GF-D8 (cell line): ENCODE data around the gene DIP2C.
"Not testable (repeated sequence)": the region's sequence is repeated elsewhere in the genome, so short reads cannot be mapped to it uniquely, and the experiment has no call there.

ENCODE experiments used
- DNase-seq: peaks from one replicate; lab custom pipeline; 2025; lab: John Stamatoyannopoulos, UW

DIP2C gene

DNA sequence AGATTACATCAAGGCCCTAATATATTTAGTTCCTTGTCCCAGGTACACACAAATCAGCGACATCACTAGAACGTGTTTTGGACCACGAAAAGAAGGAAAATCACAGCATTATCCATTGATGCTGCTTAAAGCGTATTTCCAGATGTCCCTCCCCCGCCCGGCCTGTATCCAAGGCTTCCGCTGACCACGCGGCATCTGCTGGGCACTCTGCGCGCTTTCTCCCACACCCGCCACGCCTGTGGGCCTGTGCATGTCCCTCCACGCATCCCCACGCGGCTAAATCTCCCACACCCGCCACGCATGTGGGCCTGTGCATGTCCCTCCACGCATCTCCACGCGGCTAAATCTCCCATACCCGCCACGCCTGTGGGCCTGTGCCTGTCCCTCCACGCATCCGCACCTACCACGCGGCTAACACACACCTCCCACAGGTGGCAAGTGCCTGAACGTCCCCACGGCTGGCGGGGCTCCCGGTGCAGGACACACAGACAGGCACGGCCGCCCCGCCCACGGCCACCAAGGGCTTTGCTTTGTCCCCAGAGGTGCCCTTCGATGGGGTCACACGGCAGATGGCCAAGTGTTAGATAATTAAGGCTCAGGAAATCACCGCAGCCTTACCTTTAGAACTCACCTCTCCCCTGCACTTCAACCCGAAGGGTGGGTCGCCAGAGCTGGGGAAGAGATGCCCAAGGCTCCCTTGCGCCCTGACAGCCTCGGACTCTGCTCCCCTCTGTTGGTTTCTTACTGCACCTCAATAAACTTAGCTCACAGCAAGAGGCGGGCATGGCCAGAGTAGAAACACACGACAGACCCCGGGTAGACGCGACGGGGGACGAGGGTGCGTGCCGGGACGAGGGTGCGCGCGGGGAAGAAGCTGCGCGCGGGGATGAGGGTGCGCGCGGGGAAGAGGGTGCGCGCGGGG is 49.5 kb downstream of the DIP2C start:
- no peak for DNase-seq

DNA sequence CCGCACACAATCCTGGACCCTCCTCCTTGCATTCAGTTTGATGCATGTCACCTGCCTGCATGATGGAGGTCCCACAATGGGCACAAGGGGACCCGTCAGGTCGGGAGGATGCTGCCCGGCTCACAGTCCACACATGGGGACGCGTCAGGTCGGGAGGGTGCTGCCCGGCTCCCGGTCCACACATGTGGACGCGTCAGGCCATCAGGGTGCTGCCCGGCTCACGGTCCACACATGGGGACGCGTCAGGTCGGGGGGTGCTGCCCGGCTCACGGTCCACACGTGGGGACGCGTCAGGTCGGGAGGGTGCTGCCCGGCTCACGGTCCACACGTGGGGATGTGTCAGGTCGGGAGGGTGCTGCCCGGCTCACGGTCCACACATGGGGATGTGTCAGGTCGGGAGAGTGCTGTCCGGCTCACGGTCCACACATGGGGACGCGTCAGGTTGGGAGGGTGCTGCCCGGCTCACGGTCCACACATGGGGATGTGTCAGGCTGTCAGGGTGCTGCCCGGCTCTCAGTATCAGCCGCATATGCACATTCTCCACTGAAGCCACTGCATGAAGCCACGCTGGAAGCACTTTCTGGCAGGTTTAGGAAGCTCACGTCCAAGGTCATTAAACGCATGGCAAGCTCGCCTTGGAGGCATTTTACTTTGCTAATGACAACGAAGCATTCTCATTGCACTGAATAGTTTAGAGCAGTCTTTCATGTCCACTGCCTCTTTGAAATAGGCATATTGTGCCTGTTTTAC is 50.3 kb downstream of the DIP2C start:
- DNase-seq = no peak

DNA sequence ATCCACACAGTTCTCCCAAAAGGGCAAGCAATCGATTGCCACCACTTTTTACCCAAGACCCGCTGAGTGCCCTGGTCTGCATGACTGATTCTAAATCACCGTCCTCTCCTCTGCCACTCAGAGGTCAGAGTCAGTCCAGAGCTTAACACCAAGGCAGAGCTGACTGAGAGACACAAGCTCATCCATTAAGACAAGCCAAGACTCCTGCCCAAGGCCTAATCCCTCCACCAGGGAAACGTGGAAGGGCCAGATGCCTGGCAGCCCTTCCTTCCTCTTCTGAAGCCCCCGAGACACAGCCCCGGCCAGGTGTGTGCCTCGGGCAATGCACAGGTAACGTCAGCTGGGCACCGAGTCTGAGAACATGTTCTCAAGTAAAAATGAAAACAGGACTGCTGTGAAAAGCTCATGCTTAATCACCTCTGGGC is 51.7 kb downstream of the DIP2C start:
- DNase-seq = no peak

DNA sequence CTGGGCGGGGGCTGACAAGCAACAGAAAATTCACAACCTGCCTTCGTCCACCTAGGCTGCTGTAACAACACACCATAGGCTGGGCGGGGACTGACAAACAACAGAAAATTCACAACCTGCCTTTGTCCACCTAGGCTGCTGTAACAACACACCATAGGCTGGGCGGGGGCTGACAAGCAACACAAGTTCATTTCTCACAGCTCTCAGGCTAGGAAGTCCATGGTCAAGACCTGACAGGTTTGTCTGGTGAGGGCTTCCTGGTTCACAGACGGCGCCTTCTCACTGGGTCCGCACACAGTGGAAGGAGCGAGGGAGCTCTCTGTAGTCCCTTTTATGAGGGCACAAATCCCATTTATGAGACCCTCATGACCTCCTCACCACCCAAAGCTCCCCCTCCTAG is 52.2 kb downstream of the DIP2C start:
- DNase-seq = no peak

DNA sequence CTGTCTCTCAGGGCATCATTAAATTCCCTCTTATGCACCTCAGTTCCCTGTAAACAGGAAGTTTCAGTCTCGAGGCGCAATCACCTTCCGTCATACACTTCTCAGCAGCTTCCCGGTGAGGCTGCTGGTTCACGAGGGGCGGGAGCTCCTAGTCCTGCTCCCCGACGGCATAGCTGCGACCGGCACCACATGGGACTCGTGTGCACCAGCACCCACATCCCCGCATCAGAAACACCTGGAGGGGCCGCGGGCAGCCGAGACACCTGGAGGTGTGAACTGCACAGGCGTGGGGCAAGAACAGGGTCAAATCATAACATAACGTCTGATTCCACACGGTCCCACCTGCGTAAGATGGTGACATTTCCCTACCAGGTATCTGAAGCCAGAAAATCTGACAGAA is 52.7 kb downstream of the DIP2C start:
- no peak for DNase-seq

DNA sequence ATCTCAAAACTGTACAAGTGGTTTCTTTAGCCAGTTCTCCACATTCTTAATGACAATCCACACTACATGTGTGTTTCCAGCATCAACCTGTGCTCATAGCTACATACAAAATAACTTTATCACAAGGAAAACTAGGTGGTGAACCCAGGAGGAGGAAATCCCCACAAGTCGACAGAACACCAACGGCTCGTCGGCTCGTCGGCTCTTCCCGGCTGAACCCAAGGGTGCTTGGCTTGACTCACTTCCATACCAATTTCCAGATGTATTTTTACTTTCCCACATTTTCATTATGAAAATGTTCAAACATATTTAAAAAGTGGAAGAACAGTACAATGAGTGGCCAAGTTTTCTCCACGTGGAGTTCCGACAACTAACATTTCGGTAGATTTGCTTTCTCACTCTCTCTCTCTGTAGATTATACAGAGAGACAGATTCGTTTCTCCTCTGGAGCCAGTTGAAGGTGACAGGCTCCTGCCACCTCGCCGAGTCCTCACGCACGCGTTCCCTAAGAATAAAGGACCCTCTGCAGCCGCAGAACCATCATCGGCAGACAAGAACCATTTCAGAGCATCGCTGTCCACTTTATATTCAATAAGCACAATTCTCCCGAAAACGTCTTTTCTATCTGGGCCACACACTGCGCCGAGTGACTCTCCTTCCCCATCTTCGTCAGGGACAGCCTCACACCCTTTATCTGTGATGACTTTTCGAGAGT is 53.3 kb downstream of the DIP2C start:
- DNase-seq = no peak

DNA sequence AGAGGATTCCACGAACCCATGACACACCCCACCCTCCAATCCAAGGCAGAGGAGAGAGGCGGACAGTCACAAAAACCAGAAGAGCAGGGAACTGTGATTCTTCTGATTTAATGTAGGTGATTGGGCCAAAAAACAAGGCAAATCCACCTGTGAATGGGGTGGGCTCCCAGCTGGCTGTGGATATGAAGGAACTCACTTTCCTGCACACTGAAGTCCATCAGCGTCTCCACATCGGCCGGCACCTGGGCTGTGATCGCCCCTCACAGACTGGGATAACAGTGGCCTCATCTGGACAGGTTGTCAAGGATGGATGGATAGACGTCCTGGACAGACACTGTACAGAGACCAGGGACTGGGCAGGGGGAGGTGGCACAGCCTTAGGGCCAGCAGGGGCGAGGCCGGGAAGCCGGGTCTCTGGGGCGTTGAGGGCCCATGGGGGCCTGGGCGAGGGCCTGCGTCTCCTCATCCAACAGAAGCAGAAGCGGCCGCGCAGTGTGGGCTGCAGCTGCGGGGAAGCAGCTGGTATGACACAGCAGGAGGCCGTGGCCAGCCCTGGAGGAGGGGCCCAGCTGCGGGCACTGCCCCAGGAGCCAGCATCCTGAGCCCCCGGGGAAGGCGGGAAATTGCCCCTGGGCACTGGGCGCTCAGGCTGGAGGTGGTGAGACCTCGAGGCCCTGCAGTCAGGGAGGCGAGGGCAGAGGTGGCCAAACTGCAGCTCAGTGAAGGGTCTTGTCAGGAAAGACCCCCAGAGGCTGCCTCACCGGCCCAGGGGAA is 54.2 kb downstream of the DIP2C start:
- DNase-seq = no peak

DNA sequence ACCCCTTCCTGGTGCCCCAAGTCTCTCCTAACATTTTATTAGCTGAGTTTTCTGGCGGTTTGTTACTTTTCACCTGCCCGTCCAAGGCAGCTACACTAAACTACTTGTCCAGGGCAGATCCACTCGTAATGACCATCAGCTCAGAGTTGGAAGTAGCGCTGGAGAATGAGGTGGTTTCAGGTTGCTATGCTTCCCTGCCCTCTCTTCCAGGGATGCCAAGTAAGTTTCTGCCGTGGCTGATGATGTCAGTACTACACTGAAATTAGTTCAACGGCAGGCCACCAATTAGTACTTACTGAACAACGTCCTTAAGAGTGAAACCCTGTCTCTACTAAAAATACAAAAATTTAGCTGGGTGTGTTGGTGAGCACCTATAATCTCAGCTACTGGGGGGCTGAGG is 55.2 kb downstream of the DIP2C start:
- DNase-seq = no peak

DNA sequence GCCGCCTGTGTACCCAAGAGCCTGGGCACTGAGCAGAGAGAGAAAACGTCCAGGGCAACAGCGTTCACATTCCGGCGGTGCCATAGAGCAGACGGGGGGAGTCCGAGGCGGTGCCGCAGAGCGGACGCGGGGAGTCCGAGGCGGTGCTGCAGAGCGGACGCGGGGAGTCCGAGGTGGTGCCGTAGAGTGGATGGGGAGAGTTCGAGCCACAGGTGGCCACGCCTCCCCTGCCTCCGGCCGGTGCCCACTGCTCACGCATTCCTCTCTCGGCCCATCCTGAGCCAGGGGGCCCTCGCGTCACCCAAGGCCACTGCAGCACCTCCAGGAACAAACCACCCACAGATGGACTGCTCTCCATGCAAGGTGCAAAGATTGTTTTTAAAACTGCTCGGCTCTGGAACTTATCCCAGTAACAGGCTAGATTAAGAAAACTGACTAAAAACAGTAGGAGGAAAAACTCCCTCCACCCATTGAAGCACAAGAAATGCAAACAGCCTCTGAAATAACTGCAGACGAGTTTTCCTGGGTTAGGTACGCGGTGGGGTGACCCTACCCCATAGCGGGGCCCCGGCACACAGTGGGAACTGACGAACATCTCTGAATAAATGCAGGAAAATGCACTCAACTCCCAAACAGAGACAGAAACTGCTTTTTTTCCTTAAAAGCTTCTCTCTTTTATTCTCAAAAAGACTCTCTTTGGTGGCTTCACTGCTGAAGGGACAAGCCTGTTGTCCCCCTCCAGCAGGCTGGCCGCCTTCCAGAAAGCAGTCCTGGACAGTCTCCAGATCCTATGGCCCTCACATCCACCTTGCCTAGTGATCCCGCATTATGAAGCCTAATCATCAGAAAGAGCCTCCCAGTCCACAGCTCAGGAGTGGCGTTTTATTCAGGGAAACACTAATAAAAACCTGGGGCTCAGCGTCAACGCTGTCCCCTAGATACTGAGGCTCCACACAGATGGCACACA is 55.9 kb downstream of the DIP2C start:
- DNase-seq = no peak

DNA sequence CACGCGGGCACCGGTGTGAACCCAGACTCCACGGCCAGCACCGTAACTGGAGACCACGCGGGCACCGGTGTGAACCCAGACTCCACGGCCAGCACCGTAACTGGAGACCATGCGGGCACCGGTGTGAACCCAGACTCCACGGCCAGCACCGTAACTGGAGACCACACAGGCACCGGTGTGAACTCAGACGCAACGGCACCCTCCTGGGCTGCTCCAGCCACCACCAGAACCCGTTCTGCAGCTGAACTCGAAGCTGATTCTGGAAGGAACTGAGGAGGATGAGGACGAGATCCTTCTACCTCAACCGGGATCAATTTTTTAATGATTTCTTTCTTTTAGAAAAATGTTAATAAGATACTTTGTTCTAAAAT is 56.7 kb downstream of the DIP2C start:
- not testable (repeated sequence) for DNase-seq

DNA sequence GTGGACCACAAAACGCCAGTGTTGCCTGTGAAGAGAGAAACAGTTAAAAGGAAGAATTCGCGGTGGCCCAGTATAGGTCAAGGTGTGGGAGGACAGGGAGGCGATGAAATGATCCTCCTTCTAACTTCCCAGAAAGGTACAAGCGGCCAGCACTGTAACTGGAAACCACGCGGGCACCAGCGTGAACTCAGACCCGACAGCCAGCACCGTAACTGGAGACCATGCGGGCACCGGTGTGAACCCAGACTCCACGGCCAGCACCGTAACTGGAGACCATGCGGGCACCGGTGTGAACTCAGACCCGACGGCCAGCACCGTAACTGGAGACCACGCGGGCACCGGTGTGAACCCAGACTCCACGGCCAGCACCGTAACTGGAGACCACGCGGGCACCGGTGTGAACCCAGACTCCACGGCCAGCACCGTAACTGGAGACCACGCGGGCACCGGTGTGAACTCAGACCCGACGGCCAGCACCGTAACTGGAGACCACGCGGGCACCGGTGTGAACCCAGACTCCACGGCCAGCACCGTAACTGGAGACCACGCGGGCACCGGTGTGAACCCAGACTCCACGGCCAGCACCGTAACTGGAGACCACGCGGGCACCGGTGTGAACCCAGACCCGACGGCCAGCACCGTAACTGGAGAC is 57.2 kb downstream of the DIP2C start:
- DNase-seq = not testable (repeated sequence)

DNA sequence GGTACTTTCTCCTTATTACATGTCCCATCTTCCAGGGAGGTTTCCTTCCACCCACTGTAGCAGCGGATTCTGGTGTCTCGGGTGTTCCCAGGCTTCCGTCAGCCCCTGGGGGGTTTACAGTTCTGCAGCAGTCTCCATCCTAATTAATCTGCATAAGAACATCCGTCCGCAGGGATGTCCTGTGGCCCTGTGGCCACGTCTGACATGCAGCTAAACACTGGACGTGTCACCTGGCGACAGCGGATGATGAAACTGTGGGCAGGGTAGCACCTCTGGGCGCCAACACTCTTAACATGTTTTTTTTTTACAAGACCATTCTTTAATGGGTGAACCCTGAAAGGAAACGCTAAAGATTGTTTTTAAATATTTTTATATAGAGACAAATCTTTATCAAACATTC is 58.2 kb downstream of the DIP2C start:
- DNase-seq = no peak

DNA sequence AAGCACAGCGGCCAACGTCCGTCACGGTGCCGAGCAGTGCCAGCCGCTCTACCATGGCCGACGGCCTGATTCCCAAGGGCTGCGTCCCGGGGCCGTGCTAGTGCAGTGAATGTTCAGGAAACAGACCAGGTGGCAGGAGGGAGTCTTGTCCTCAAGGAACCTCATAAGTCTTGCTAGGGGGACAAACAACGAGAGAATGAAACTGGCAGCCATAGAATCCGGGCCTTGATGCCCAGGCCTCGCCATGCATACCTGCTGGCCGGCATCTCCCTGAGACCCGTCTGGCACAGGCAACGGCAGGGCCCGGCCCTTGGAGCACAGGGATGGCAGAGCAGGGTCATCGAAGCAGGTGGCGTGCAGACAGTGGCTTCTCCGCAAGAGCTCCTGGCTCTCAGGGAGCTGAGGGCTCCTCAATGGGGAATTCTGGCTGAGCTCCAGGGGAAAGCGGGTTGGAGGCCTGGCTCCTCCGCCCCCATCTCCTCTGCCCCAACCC is 58.8 kb downstream of the DIP2C start:
- no peak for DNase-seq

DNA sequence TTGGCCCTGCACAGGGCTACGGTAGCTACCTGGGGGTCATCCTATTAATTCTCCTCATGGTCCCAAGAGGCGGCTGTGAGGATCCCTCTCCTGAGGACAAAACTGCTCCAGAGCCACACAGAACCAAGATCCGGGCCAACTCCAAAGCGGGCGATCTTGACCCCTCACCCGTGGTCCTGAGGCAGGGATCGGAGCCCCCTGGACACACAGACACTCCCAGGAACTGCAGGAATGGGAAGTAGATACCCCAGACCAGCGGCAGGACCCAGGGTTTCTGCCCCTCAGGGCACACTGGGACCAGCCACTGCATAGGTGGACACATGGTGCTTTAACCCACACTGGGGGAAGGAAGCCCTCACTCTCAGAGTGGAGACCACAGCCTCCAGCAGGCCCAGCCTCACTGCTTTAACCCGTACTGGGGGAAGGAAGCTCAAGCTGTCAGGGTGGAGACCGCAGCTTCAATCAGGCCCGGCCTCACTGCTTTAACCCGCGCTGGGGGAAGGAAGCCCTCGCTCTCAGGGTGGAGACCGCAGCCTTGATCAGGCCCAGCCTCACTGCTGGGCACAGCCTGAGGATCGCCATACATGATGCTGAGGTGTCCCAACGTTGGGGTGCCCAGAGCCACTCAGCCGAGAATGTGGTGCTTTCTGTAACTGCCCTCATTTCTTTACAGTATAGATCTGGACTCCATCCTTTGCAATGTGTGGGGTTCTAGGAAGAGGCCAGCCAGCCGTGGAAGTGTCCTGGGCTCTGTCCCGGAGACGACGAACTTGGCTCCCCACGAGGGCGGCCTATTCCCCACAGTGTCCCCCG is 60.1 kb downstream of the DIP2C start:
- DNase-seq = no peak

DNA sequence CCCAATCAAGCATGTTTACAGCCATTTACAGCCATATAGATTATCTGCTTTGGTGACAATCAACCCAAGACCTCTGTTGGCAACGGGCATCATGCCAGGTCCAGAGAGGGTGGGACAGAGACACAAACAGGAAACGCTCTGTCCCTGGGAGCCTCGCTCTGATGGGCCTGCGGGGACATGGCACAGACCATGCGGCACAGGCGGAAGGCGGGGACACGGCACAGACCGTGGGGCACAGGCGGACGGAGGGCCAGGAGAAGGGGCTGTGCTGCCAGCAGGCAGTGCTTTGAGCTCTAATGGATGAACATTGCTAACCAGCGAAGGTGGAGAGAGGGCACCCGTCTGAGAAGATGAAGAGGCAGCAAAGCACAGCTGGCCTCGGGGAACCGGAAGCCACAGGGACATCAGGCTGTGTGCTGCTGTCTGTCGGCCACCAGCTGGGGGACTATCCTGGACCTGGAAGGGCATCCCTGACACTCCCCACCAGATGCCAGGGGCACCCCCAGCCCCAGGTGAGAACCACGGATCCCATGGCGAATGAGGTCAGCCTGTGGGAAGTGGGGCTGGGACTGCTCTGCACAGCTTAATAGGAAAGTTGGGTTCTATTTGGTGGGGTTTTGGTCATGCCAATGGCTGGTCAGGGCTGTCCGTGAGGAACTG is 61.0 kb downstream of the DIP2C start:
- no peak for DNase-seq

DNA sequence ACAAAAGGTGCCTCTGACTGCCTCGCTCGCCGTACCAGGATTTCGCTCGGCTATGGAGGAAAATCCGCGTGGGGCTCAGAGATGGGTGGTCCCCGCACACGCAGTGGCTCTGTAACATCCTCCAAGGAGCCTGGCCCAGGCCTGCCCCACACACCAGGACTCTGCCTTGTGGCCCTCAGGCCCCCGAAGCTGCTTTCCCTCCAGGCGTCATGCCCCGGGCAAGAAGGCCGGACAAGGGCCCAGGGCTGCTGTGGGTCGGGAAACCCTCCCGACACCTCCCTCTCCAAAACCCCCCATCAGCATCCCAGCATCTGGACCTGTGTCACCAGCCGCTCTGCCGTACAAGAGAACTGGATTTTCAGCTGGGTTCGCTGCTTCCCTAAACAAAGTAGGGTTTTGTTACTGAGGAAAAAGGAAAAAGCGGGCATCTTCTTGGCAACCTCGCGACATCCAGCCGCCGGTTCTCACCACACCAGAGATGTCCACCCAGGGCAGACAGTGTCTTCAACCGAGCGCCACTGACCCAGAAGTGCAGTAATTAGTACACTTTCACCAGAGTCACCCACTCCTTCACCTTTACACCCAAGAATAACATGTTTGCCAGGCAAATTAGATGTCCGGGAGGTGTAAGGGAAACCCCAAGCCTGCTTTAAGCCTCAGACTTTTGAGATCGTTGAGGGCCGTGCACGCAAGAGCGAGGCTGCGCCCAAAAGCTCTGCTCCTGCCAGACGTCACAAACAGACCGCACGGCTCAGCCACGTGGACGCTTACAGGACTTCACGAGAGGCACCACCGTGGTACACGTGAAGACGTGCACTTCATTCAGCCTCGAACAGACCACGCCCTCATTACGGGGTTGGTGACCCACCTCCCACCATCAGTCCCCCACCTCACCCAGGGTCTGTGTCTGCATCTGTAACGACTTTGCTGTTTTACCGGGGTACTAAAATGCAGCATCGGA is 62.2 kb downstream of the DIP2C start:
- DNase-seq = no peak
